HUES48 (cell line): ENCODE data around the gene THAP7.

Source experiments
- H3K27ac ChIP-seq: one replicate; pipeline ENCODE4 v1.7.0; 2013; ENCODE audit warnings: low read depth, low read length, inconsistent platforms
- H3K27me3 ChIP-seq: 2 replicates; pipeline ENCODE4 v1.6.1; 2013; ENCODE audit warnings: mild to moderate bottlenecking, low read length; ENCODE audit not compliant: control insufficient read depth, insufficient read depth
- H3K36me3 ChIP-seq: 2 replicates; pipeline ENCODE4 v1.6.1; 2013; ENCODE audit warnings: low read length; ENCODE audit not compliant: control insufficient read depth, insufficient read depth
- H3K4me1 ChIP-seq: 2 replicates; pipeline ENCODE4 v1.6.1; 2013; ENCODE audit warnings: mild to moderate bottlenecking, low read length; ENCODE audit not compliant: control insufficient read depth, insufficient read depth
- H3K4me3 ChIP-seq: 2 replicates; pipeline ENCODE4 v1.5.1; 2013; ENCODE audit warnings: mild to moderate bottlenecking, low read depth, low read length
- H3K9ac ChIP-seq: 2 replicates; pipeline ENCODE4 v1.6.1; 2013; ENCODE audit warnings: mild to moderate bottlenecking, low read depth, low read length, moderate library complexity
- H3K9me3 ChIP-seq: 2 replicates; pipeline ENCODE4 v1.6.1; 2013; ENCODE audit warnings: low read length; ENCODE audit not compliant: control insufficient read depth, insufficient read depth

Gene THAP7

DNA sequence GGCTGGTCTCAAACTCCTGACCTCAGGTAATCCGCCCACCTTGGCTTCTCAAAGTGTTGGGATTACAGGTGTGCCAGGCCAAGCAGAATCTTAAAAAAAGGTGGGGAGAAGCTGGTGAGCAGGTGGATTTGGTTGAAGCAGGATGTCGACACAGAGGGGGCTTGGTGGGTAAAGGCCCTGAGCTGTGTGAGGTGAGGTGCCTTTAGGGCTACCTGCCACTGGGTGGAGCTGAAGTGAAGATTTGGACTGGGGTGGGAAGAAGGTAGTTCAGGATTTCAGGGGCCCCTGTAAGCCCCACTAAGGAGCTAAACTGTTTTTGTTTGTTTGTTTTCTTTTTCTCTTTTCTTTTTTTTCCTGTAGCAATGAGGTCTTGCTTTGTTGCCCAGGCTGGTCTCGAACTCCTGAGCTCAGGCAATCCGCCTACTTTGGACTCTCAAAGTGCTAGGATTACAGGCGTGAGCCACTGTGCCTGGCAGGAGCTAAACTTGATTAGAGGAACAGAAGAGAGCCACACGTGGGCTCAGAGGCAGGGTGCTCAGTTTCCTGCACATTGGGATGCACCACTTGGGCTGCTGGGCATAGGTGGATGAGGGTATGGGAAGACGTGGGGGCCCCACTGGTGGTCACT, 19.0 kb upstream of the THAP7 start:
- Histone ChIP-seq H3K27me3 (no peaks in the 10 kb centered on the region), H3K9me3 (no peaks in the 10 kb centered on the region), H3K4me3 (no peak overlapping the region), H3K4me1 (no peaks in the 10 kb centered on the region), H3K36me3 (no peaks in the 10 kb centered on the region), H3K27ac (no peak overlapping the region), H3K9ac (no peak overlapping the region)

DNA sequence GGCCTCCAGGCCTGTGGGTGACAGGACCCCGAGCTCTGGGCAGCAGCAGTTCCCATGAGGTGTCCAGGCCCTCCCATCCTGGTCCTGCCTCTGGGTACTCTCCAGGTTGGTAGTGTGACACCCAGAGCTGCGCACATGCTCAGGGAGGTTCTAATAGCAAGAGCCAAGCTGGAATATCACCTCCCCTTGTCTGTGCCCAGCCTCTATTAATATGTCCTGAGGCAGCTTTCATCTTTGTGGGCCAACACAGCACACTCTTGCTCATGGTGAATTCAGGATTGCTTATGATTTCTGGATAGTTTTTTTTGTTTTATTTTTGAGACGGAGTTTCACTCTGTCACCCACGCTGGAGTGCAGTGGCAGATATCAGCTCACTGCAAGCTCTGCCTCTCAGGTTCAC, 16.4 kb upstream of the THAP7 start:
- Histone ChIP-seq H3K4me1 (peaks cover 9% of the 10 kb centered on the region), H3K9me3 (no peaks in the 10 kb centered on the region)

DNA sequence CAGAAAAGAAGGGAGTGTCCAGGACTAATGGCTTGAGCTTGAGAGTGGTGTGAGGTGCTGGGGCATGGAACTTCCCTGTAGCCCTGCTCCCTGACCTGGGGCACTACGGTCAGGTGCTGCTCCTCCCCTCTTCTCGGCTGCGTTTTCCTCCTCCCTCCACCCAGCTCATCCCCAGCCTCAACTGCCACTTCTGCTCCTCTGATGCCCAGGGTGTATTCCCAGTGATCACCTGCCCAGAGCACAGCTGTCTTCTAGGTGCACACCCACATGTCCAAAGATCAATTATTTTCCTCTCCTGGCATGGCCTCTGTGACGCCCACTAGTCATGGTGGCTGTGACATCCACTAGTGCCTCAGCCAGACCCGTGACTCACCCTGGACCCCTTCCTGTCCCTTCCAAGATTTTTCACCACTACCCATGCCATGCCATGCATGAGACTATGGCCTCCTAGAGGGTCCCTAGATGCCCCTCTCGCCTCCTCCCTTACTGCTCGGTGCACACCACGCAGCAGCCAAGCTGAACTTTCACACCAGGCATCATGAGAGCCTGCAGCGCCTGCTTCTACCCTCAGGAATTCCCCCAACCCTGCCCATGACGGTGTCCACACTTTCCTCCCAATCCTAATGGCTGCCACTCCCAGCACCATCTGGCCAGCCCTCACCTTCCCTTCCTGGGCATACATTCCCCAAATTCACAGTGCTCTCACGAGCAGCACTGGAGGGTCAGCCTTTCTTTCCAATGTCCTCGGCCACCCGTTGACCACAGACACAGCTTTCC, 14.9 kb upstream of the THAP7 start:
- Histone ChIP-seq H3K27me3 (peaks cover 12% of the 10 kb centered on the region), H3K4me1 (peaks cover 9% of the 10 kb centered on the region), H3K36me3 (no peaks in the 10 kb centered on the region), H3K4me3 (no peak overlapping the region), H3K27ac (no peak overlapping the region), H3K9me3 (no peaks in the 10 kb centered on the region), H3K9ac (no peak overlapping the region)

More for the DNA sequence above, 16.4 kb upstream of the THAP7 start:
- Histone ChIP-seq H3K27me3 (peaks cover 8% of the 10 kb centered on the region), H3K4me3 (no peak overlapping the region), H3K36me3 (no peaks in the 10 kb centered on the region), H3K9ac (no peak overlapping the region), H3K27ac (no peak overlapping the region)

DNA sequence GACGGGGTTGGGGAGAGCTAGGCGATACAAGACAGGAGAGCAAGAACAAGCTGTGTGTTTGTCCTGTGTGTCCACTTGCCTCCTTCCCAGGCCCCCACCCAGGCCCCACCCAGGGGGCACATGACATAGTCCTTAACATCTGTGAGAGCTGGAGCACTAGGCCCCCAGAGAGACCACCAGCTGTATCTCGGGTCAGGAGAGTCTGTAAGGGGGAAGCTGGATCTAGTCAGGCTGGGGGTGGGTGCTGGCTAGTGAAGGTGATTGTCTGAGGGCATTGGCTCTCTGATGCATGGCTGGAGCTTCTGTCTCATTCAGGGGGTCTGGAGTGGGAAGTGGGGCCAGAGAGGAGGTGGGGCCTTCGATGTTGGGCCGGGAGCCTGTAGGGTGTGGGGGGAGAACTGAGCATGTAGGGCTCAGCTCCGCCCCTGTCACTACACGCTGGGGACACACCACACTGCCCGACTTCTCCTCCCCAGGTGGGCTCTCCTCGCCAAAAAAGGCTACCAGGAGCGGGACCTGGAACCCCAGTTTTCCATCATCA, 13.6 kb upstream of the THAP7 start:
- H3K4me3 ChIP-seq, result no peak overlapping the region
- no peak overlapping the region for H3K9ac ChIP-seq
- no peak overlapping the region for H3K27ac ChIP-seq
- H3K4me1 ChIP-seq, result peaks cover 12% of the 10 kb centered on the region
- H3K27me3 ChIP-seq, result peaks cover 12% of the 10 kb centered on the region
- H3K36me3 ChIP-seq, result no peaks in the 10 kb centered on the region
- H3K9me3 ChIP-seq, result no peaks in the 10 kb centered on the region

DNA sequence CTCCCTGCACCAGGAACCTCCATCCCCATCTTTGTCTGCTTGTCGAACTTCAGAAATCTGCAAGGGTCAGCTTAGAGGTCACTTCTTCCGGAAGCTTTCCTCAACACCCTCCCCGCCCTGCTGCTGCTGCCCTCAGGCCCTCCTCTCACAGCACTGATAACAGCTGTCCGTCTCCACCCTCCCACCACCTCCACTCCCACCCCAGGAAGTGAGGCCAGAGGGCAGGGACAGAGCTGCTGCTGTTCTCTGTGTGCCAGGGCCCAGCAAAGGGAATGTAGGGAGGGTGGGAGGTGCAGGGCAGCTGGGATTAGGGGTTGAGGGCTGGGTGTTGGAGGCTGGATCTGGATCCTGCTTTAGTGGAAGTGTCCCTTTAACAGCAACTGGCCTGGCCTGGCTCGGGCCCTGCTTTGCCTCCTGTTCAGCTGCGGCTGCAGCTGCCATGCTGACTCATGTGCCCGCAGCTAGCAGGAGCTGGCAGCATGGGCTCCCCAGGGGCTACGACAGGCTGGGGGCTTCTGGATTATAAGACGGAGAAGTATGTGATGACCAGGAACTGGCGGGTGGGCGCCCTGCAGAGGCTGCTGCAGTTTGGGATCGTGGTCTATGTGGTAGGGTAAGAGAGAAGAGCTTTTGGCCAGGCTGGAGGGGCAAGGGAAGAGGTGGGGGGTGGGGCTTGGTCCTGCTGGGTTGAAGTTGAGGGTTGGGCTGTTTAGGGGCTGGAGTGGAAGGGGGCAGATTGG, 13.0 kb upstream of the THAP7 start, which contains the start of gene P2RX6:
Gene P2RX6, plus strand, starts transcription at position 440 of the 740 bp plus-strand sequence. Its CDS starts 10 bp downstream, at position 450.
- Histone ChIP-seq H3K27ac (peak within 1 kb of the TSS; percentile 76), H3K9ac (0 out of 2 replicates have a peak within 1 kb of the TSS, but pooled peaks have one; percentile 10), H3K9me3 (no peaks in the 10 kb centered on the region), H3K27me3 (peaks cover 12% of the 10 kb centered on the region), H3K4me3 (peak within 1 kb of the TSS; percentile 84), H3K4me1 (peaks cover 19% of the 10 kb centered on the region), H3K36me3 (no peaks in the 10 kb centered on the region)

DNA sequence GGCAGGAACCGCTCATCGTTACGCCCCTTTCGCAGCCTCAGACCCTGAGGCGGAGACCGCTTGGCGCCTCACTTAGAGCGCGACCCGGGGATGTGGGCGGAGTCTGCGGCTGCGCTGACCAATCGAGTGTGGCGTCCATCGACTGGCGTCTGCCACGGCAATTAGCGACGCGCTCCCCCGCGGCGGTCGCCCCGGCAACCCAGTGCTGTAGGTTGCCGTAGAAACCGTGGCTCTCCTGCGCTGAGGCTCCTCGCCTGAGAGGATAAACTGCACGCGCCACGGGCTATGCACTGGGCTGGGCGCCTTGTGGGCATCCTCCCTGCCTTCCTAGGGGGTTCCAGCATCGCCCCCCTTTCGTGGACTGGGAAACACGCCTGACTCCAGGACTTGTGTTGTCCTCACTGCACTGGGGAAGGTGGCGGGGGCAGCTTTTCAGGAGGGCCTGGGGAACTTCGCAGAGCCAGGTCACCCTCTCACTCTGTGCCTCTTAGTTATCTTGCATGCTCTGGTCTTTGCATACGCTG, 12.3 kb upstream of the THAP7 start:
- Histone ChIP-seq H3K27ac (peak overlapping the region; percentile 76), H3K4me3 (peak overlapping the region; percentile 84), H3K9ac (0 out of 2 replicates have a peak overlapping the region, but pooled peaks have one; percentile 10)

DNA sequence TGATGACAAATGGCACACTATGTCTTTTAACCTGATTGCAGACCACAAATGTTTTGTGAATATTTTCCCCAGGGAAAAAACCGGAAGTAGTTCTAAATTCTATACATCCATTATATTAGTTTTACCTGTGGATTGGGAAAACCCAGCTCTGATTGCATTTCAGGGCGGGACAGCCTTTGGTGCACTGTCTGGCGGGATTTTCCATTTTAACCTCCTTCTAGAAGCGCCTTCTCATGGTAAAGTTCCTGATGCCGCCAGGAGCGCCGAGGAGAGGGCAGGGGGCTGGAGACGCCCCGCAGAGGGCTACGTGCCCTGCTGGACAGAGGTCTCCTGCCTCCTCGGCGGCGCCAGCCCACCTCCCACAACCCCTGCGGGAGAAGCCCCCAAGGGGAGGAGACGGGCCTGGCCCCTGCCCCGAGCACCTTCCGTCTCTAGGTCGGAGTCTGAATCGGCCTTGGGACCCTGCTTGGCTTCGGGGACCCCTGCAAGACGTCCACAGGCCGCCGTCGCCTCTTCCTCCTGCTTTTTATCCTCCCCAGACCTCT, 11.8 kb upstream of the THAP7 start:
- peaks cover 21% of the 10 kb centered on the region for H3K4me1 ChIP-seq
- peaks cover 12% of the 10 kb centered on the region for H3K27me3 ChIP-seq
- peak overlapping the region; percentile 84 for H3K4me3 ChIP-seq
- H3K27ac ChIP-seq, result peak overlapping the region; percentile 72
- H3K9me3 ChIP-seq, result no peaks in the 10 kb centered on the region
- H3K36me3 ChIP-seq, result no peaks in the 10 kb centered on the region
- H3K9ac ChIP-seq, result 0 out of 2 replicates have a peak overlapping the region, but pooled peaks have one; percentile 10

More for the DNA sequence above, 12.3 kb upstream of the THAP7 start:
- Histone ChIP-seq H3K27me3 (peaks cover 12% of the 10 kb centered on the region), H3K4me1 (peaks cover 21% of the 10 kb centered on the region), H3K9me3 (no peaks in the 10 kb centered on the region), H3K36me3 (no peaks in the 10 kb centered on the region)

DNA sequence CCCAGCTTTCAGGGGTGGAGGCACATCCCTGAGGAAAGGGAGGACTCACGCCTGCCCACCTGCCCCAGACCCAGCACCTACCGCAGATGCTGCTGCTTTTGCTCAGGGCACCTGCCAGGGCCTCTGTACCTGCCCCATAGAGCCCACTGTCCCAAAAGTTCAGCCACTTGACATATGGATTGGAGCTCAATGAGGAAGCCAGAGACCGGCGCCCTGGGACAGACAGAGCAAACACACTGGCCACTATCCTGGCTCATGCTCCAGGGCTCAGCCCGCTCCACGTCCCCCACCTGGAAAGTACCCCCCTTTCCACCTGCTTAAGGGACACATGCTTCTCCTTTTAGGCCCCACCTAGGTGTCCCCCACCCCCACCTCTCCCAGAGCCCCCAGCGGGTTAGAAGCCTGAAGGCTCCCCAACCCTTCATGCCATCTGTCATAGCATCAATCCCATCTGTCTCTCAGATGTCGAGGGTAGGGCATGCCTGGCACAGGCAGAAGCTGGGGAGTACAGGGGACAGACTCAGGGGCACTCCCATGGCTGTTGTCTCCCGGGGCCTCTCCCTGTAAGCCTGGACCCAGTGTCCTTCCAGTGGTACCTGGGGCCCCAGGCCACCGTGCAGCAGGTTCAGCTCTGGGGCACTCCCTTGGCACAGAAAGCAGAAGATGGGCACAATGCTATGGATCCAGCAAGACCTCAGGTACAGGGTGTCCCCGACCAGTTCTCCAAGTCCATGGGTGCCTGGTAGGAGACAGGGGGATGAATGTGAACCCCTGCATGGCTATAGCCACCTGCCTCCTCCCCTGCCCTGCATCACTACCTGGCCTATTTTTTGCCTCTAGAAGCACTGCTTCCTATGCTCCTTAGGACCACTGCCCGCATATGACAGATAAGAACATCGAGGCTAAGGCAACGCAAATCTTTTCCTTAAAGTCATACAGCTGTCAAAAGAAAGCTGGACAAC, 10.8 kb upstream of the THAP7 start:
- Histone ChIP-seq H3K4me1 (peaks cover 21% of the 10 kb centered on the region), H3K36me3 (no peaks in the 10 kb centered on the region), H3K27me3 (peaks cover 12% of the 10 kb centered on the region), H3K4me3 (no peak overlapping the region), H3K9me3 (no peaks in the 10 kb centered on the region), H3K9ac (no peak overlapping the region), H3K27ac (no peak overlapping the region)

DNA sequence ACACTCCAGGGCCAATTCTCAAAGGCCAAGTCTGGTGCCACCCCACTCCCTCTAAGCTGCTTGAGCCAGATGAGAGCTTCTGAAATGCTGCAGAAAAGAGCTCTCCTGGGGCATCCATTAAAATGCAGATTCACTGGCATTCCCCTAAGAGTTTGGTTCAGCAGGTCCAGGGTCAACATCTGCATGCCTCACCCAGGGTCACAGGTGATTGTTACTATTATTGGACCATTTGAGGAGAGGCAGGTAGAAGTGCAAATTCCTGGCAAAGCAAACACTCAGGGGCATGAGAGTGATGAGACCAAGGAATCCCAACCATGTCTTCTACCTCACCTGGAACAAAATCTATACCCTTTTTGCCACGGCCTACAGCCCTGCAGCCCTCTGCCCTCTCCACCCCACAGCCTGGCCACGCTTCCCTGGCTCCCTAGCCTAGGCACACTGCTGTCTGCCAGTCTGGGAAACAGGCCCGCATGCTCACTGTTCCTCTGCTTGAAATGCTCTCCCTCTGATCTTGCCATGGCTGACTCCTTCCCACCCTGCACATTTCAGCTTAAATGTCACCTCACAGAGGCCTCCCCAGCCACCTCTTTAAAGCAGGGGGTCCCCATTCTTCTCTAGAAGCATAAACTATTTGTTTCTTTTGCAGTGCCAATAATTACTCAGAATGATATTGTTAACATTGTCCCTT, 8.7 kb upstream of the THAP7 start:
- Histone ChIP-seq H3K27me3 (peaks cover 12% of the 10 kb centered on the region), H3K27ac (no peak overlapping the region), H3K4me1 (peaks cover 21% of the 10 kb centered on the region), H3K9ac (no peak overlapping the region), H3K9me3 (no peaks in the 10 kb centered on the region), H3K4me3 (no peak overlapping the region), H3K36me3 (no peaks in the 10 kb centered on the region)
